Measurements from ENCODE around the gene PRKAR2B.

- TF ChIP-seq CTCF (IDR thresholded peaks at IDR 0.05) (no peak), EZH2 (IDR thresholded peaks at IDR 0.05) (no peak), EZH2phosphoT487 (IDR thresholded peaks at IDR 0.05) (no peak)
These were observed 31.8 kb upstream of the PRKAR2B start for GRCh38 chr7:107012691-107013090.

Data from neural progenitor cell (in vitro differentiated cells).